ENCODE measurements around the gene DTWD2.
"Not testable (repeated sequence)": the region's sequence is repeated elsewhere in the genome, so short reads cannot be mapped to it uniquely, and the experiment has no call there.

GRCh38 chr5:118993118-118993517 lies 4.8 kb upstream of the DTWD2 start:
- TF ChIP-seq, protein P1, sequence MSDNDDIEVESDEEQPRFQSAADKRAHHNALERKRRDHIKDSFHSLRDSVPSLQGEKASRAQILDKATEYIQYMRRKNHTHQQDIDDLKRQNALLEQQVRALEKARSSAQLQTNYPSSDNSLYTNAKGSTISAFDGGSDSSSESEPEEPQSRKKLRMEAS (IDR thresholded peaks at IDR 0.05; ENCODE audit: low read depth, low read length), result not testable (repeated sequence)
- not testable (repeated sequence) for TF ChIP-seq POLR2A (IDR thresholded peaks at IDR 0.05; ENCODE audit: extremely low read depth, insufficient read length); CTCF (IDR thresholded peaks at IDR 0.05; ENCODE audit: low read depth, low read length)
